Pancreas (tissue), 10 donors: ENCODE results near the gene PAX5. TPM values are rescaled to one million over a fixed set of nuclear protein-coding genes. Genes with fewer than 3 reads are reported as not detected.

Experiments used
- ATAC-seq, 4 donors: fragments of 200-7000 bp; cut with Tn5 transposase; one replicate each; pipeline versions ENCODE4 v1.8.0 to v1.9.1; 2020; ENCODE audit warnings: mild to moderate bottlenecking in 4 of 4, moderate library complexity in 4 of 4
- DNase-seq, 6 donors: peaks; one replicate each; pipeline ENCODE4 v3.0.0-alpha.2; 2020
- FAIRE-seq: peaks from 2 replicates; lab custom pipeline; 2012; peaks lifted over from hg19 to GRCh38; lab: Jason Lieb, UNC
- H3K27ac ChIP-seq, 4 donors: fragments of 200-600 bp; sonication (generic); 1 replicate in 3 of 4; 2 replicates in 1 of 4; pipeline versions ENCODE4 v1.5.0 to v1.8.0; 2020
- H3K27me3 ChIP-seq, 4 donors: fragments of 200-600 bp; one replicate each; pipeline ENCODE4 v1.8.0; 2021
- H3K36me3 ChIP-seq, 3 donors: fragments of 200-600 bp; sonication (generic) in 1 of 3; one replicate each; pipeline versions ENCODE4 v1.5.0 to v1.8.0; 2020 to 2021
- H3K4me1 ChIP-seq, 3 donors: fragments of 200-600 bp; one replicate each; pipeline ENCODE4 v1.8.0; 2021
- H3K4me3 ChIP-seq, 4 donors: fragments of 200-600 bp; sonication (generic) in 2 of 4; one replicate each; pipeline versions ENCODE4 v1.5.0 to v1.8.0; 2020 to 2021
- H3K9me3 ChIP-seq, 4 donors: fragments of 200-600 bp; one replicate each; pipeline ENCODE4 v1.8.0; 2021
- WGBS, 2 donors: extraction: QIAGEN DNeasy Blood & Tissue Kit; methylation state at CpG; one replicate each; pipeline ENCODE4 v1.1.7; 2013; 5-methylcytosine and 5-hydroxymethylcytosine counted together
- intact Hi-C, 3 donors: fragments of 100-400 bp; cut with DNase I; formaldehyde crosslinking; loops; one replicate each; pipeline versions ENCODE4 v1.11.1 to v1.14.2; 2022
- polyA plus RNA-seq, 2 donors: library from polyadenylated mRNA; stranded (reverse); fragments of 200-250 nt; gene quantifications; one replicate each; pipeline ENCODE4 v1.2.3, GENCODE V29; 2013
- total RNA-seq, 6 donors: library from RNA; stranded (reverse); fragmentation: NEBNext Ultra II Directional in 4 of 6; extraction: Animal tissue kit (Norgen Biotek cat#: 25700) in 4 of 6; gene quantifications; one replicate each; pipeline versions ENCODE4 v1.2.1 to v1.2.4, GENCODE V29; 2021 to 2023
- TF ChIP-seq, protein P1 (sequence below), 4 donors: fragments of 200-600 bp; sonication (generic) in 3 of 4; IDR thresholded peaks; one replicate each; pipeline versions ENCODE4 v1.5.0 to v1.8.0; 2021; ENCODE audit warnings: antibody characterized with exemption in 4 of 4
- donor health status: healthy with polysubstance abuse.
- donor health status: DM: no; HTN: no; CAD: no; lungs with moderate emphysema.
- donor health status: DM: no; HTN: no; CAD: no.
- donor health status: control.
- donor health status: control.
- donor health status: Bipolar disorder and iron deficiency.
- donor health status: DM: yes; HTN: yes; CAD: no.
- donor health status: DM: no; HTN: no; CAD: no.
- donor health status: DM: no; HTN: no; CAD: no.
- donor health status: DM: yes; HTN: yes; CAD: no.

Gene PAX5
- total and polyA plus RNA-seq, 8 donors, result under 0.01 to 0.35 (median 0.28) TPM; not detected in 1

DNA sequence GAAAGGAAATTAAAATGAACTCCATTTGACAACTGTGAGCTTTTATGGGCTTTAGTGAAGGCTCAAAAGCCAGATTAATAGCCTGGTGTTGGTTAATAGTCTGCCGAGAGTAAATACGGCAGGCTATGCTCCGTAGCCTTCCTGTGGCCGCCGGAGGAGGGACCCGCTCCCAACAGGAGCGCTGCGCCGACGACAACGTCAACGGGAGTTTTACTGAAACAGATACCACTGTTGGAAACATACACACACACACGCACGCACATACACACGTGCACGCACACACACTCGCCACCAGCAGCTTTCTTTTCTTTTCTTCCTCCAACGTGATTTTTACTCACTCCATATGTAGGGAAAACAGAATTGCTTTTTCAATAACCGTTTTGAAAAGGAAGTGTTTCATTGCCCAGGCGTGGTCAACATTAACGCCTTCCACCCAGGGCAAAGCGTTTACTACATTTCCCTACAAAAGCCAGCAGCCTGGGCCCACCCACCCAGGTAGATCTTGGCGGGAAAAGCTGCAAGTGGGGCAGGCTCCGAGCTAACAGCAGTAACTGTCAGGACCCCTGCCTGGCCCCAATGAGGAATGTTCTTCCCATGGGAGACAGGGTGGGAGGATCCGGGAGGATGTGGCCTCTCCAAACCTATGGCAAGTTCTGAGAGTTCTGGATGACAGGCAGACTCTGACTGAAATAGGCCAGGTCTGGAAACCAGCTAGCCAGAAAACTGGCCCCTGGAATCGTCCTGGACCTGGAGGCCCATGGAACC, 72.3 kb downstream of the PAX5 start:
- WGBS, 2 donors, result 21 to 31% methylated on average over 26 of the region's 26 CpGs

DNA sequence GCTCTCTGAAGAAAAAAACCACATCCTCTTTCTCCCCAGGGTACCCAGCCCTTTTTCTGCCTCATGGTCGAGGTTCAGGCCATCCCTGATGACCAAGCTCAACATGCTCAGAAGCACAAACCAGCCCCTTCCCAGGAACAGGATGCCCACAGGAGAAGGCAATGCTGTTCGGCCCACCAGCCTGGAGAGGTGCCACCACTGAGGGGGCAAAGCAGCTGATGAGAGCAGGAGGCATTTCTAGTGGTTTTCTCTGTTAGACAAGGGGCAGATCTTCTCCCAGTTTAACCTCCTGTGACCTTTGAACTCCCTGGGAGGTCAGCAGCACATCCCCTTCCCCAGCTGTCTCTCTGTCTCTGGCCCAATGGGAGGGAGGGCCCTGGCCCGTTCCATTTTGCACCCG, 73.0 kb downstream of the PAX5 start:
- Histone ChIP-seq H3K36me3 (no peaks in the 10 kb centered on the region), H3K27ac (no peak overlapping the region), H3K27me3 (no peaks in the 10 kb centered on the region), H3K4me3 (peak overlapping the region in 1 of 4 donors; percentile 13), H3K4me1 (no peaks in the 10 kb centered on the region), H3K9me3 (no peaks in the 10 kb centered on the region)
- DNase-seq, result no peak
- no peak for FAIRE-seq
- ATAC-seq, result no peak
- WGBS, 2 donors, result 53 to 56% methylated on average over 4 of the region's 4 CpGs
- intact Hi-C loops, result no loop called here
- TF ChIP-seq, protein P1, sequence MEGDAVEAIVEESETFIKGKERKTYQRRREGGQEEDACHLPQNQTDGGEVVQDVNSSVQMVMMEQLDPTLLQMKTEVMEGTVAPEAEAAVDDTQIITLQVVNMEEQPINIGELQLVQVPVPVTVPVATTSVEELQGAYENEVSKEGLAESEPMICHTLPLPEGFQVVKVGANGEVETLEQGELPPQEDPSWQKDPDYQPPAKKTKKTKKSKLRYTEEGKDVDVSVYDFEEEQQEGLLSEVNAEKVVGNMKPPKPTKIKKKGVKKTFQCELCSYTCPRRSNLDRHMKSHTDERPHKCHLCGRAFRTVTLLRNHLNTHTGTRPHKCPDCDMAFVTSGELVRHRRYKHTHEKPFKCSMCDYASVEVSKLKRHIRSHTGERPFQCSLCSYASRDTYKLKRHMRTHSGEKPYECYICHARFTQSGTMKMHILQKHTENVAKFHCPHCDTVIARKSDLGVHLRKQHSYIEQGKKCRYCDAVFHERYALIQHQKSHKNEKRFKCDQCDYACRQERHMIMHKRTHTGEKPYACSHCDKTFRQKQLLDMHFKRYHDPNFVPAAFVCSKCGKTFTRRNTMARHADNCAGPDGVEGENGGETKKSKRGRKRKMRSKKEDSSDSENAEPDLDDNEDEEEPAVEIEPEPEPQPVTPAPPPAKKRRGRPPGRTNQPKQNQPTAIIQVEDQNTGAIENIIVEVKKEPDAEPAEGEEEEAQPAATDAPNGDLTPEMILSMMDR (IDR thresholded peaks at IDR 0.05), result no peak

More for the DNA sequence above, 72.3 kb downstream of the PAX5 start:
- H3K36me3 ChIP-seq, result no peaks in the 10 kb centered on the region
- no peak for FAIRE-seq
- no peak for DNase-seq
- intact Hi-C loops, result no loop called here
- TF ChIP-seq, protein P1 (IDR thresholded peaks at IDR 0.05), result no peak
- no peaks in the 10 kb centered on the region for H3K27me3 ChIP-seq
- H3K27ac ChIP-seq, result no peak overlapping the region
- no peaks in the 10 kb centered on the region for H3K4me1 ChIP-seq
- no peaks in the 10 kb centered on the region for H3K9me3 ChIP-seq
- H3K4me3 ChIP-seq, result peak overlapping the region in 1 of 4 donors; percentile 13
- ATAC-seq, result peak in 3 of 4 donors; percentile 69 to 72 (median 72)

DNA sequence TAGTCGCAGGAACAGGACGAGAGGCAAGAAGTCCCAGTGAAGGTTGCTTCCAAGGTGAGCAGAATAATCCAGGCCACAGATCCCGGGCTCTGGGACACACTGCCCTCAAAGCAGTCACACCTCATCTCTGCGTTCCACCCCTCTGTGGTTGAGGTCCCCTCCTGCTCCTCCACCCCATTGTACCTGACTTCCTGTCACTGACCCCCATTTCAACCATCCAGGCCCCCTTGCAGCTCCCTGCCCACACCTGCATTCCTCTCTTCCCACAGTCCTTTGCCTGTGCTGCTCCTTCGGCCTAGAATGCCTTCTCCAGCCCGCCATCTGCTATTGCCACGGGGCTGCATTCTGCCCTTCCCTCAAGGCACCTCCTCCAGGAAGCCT, 73.5 kb downstream of the PAX5 start:
- Histone ChIP-seq H3K27ac (no peak overlapping the region), H3K4me1 (no peaks in the 10 kb centered on the region), H3K27me3 (peaks cover 0 to under 1% (median 0%) of the 10 kb centered on the region in 4 donors), H3K4me3 (no peak overlapping the region), H3K36me3 (no peaks in the 10 kb centered on the region), H3K9me3 (no peaks in the 10 kb centered on the region)
- DNase-seq, result no peak
- TF ChIP-seq, protein P1 (IDR thresholded peaks at IDR 0.05), result no peak
- FAIRE-seq, result no peak
- ATAC-seq, result no peak
- 88 to 100% methylated on average over 7 of the region's 7 CpGs for WGBS, 2 donors
- intact Hi-C loops, result no loop called here

DNA sequence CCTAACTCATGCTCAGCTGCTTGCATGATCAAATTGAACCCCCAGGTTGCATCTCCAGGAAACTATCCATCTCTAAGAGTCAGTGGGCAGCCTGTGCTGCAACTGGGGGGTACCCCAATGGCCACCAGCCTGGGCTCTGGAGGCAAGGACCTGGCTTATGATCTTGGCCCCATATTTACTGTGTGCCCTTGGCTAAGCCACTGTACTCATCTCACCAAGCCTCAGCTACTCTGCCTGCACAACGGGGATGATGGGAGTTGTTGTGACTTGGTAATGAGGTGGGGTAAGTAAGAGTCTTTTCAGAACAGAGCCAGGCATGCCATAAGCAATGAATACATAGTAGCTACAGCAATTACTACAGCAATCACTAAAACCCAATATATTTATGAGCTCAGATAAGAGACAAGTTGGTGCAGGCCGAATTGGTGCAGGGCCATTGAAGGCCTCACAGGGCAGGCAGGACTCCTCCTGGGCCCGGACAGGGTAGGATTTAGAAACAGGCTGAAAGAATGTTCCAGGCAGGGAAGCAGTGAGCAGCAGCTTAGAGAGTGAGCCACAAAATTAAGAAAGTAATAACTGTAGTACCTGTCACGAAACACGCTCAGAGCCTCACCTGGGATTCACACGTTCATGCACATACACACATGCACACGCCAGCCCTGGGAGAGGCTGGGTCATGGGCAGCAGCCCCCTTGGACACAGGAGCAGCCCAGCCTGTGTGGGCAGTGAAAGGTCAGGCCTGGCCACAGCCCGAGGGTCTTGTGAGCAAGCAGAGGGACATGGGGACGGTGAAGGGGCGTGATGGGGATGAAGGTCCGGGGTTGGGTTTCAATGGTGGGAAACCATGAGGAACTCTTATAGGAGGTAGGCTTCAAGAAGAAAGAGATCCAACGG, 74.1 kb downstream of the PAX5 start:
- Histone ChIP-seq H3K9me3 (no peaks in the 10 kb centered on the region), H3K36me3 (no peaks in the 10 kb centered on the region), H3K27me3 (peaks cover 0 to 4% (median 1%) of the 10 kb centered on the region in 4 donors), H3K4me1 (no peaks in the 10 kb centered on the region), H3K27ac (no peak overlapping the region), H3K4me3 (no peak overlapping the region)
- WGBS, 2 donors, result 89 to 92% methylated on average over 12 of the region's 12 CpGs
- TF ChIP-seq, protein P1 (IDR thresholded peaks at IDR 0.05), result no peak
- intact Hi-C loops, result no loop called here
- FAIRE-seq (no peak), DNase-seq (no peak), ATAC-seq (no peak)
